ENCODE data around the gene ARL6IP4.

Gene ARL6IP4

GRCh38 chr12:122990961-122991622, 10.6 kb downstream of the ARL6IP4 start:
- no peak for DNase-seq (ENCODE audit: low read depth in 2 of 2)

DNA sequence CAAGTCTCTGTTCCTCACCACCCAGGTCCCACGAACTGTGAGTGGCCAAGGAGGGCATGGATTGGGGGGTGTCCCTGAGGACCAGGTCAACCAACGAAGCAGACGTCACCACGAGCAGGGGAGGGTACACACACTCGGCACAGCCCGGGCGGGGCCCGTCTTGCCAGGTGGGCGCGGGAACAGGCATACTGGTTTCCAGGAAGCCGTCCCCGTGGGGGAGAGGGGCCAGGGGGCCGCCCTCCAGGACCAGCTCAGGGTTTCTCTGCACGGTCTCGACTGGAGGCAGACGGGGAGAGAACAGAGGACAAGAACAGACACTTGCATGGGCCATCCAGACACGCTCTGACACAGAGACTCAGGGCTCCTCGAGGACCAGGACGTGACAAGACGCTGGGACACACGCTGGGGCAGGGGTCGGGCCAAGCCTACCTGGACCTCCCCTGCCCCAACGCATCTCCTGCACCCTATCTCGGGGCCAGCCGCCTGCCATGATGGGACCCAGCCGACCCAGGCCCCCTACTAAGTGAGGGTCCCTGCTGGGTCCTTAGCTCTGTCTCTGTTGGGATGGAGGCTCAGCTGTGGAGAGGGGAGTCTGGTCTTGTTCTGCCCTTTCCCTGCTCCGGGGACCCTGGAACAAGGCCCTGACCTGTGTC, 11.3 kb downstream of the ARL6IP4 start:
- no peak for DNase-seq (ENCODE audit: low read depth in 2 of 2)

- DNase-seq (ENCODE audit: low read depth in 2 of 2): no peak
Measured at GRCh38 chr12:122992386-122992785, 11.9 kb downstream of the ARL6IP4 start.

DNA sequence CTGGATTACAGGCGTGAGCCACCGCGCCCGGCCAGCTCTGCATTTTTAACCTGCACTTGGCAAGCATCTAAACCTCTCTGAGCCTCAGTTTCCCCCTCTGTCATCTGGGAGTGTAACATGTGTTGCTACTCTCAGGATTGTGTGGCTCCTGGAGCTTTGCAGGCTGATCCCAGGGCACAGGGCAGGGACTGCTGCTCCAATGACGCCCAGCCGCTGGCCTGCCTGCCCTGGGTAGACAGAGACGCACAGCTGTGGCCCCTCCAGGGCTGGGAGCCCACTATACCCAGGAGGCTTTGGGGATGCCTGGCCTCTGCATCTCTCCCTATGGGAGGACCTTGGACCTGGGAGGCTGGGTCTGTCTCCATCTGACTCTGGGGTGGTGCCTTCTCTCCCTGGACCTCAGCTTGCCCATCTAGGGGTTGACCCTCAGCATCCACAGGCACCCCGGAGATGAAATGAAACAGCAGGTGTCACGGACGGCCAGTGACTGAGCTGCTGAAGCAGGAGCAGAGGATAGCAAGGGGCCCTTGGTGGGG, 13.7 kb downstream of the ARL6IP4 start:
- DNase-seq (ENCODE audit: low read depth in 2 of 2): no peak

GRCh38 chr12:122994781-122995502, 14.5 kb downstream of the ARL6IP4 start:
- no peak for DNase-seq (ENCODE audit: low read depth in 2 of 2)

- DNase-seq (ENCODE audit: low read depth in 2 of 2): no peak
Measured at GRCh38 chr12:122995503-122996187, 15.2 kb downstream of the ARL6IP4 start.

- no peak for DNase-seq (ENCODE audit: low read depth in 2 of 2)
Measured at GRCh38 chr12:122996188-122996601, 15.7 kb downstream of the ARL6IP4 start.

DNA sequence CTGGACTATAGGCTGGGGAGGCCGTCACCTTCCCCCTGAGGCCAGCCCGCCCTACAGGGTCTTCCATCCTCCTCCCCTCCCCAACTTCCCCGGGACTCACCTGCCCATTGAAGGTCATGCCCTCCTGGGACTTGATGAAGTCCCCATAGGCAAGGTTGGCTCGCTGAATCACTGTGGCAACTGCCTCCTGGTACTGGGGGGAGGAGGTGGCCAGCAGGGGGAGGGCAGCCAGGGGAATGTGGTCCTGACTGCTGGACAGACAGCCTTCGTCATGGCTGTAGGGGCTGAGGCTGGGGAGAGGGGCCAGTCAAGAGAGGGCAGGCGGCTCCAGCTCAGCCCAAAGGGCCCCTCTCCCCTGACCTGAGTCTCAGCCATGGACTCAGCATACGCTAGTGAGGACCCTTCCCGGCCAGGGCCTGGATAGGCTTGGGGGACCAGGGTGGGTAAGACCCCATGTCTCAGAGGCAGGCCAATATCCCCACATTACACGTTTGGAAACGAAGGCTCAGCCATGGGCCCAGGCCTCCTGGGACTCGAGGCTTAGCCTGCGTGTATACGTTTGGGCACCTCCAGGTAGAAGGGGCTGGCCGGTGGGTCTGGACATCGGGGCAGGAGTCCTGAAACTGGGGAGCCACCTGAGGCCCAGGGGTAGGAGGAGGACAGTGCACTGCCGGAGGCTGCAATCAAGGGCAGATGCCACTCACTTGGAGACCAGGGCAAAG, 16.3 kb downstream of the ARL6IP4 start:
- DNase-seq (ENCODE audit: low read depth in 2 of 2): no peak

DNA sequence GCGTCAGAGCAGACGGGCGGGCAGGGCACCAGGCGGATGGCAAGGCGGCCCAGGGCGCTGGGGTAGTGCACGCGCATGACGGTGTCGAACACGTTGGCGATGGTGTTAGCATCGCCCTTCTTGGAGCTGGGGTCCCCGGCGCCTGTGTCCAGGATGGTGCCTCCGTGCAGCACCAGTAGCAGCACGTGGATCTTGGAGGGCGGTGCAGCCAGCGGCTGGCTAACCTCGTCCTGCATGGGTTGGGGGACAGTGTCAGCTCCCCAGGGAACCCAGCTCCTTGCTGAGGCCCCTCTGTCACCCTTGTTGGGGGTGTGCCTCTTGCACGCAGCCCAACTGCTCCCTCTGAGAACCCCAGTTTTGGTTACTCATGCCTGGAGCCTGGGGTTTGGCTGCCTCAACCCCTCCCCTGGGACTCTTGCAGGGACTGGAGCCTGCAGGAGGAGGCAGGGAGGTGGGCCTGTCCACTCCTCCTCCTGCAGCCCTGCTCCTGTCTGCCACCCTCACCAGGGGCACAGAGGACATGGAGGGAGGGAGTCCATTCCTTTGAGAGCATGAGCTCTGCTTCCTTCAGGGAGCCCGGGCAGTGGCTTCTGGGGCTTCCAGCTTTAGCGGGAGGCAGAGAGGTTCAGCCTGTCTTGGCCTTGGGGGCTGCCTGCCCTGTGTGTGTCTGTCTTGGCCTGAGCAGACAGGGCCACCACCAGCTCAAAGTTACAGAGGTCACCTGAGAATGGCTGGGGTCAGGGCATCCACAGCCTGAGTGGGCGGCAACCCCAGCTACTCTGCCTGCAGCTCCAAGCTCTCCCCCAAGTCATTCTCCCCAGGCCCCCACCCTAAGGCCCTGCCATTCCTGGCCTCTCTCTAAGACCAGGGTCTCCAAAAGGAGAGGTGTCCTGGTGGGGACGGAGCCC, 17.1 kb downstream of the ARL6IP4 start:
- no peak for DNase-seq (ENCODE audit: low read depth in 2 of 2)

GRCh38 chr12:122998316-122998715, 17.8 kb downstream of the ARL6IP4 start:
- no peak for DNase-seq (ENCODE audit: low read depth in 2 of 2)

GRCh38 chr12:122999196-122999946, 18.9 kb downstream of the ARL6IP4 start:
- DNase-seq (ENCODE audit: low read depth in 2 of 2): no peak

GRCh38 chr12:122999986-123000420, 19.5 kb downstream of the ARL6IP4 start:
- DNase-seq (ENCODE audit: low read depth in 2 of 2): no peak

GRCh38 chr12:123000578-123000977, 20.1 kb downstream of the ARL6IP4 start:
- DNase-seq (ENCODE audit: low read depth in 2 of 2): no peak

DNA sequence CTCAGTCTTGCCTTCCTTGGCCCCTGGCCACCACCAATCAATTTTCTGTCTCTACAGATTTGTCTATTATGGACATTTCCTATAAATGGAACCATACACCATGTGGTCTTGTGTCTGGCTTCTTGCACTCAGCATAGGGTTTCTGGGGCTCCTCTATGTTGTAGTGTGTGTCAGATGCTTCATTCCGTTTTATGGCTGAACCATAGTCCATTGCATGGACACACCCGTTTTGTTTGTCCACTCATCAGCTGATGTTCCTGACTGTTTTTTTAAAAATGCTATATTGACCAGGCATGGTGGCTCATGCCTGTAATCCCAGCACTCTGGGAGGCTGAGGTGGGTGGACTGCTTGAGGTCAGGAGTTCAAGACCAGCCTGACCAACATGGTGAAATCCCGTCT, 21.0 kb downstream of the ARL6IP4 start:
- DNase-seq (ENCODE audit: low read depth in 2 of 2): no peak

GRCh38 chr12:123003257-123003656, 22.8 kb downstream of the ARL6IP4 start:
- DNase-seq (ENCODE audit: low read depth in 2 of 2): no peak

DNA sequence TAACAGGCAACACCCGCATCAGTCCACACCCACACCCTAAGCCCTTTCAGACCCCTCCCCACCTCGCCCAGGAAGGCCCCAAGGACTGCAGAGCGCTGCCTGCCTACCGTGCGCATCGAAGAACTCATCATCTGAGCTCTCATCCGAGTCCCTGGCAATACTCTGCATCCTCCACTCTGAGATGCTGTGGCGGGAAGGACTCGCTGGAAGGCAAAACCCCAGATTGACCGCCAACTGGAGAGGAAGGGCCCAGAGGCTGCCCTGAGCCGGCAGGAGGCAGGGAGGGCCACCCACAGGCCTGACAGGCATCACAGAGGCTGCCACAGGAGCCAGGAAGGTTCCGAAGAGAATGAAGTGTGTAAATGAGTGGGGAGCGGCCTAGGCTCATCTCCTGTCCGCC, 23.8 kb downstream of the ARL6IP4 start:
- DNase-seq (ENCODE audit: low read depth in 2 of 2): no peak

- DNase-seq (ENCODE audit: low read depth in 2 of 2): no peak
Measured at GRCh38 chr12:123005081-123005626, 24.7 kb downstream of the ARL6IP4 start.

DNA sequence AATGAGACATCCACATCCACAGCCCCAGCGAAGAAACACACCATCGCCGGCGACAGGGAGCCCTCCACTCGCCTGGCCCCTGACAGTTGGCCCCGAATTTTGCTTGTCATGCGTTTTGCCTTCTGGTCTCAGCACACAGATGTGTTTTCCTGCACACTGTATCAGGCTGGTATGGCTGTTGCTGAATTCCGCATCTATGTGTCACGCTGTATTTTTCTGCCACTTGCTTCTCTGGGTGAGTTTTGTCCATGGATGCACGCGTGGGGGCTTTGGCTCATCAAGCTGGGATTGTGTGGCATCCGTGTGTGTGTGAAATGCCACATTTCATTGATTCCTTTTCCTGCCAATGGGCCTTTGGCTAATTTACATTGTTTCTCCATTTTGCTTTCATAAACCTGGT, 26.5 kb downstream of the ARL6IP4 start:
- no peak for DNase-seq (ENCODE audit: low read depth in 2 of 2)

DNA sequence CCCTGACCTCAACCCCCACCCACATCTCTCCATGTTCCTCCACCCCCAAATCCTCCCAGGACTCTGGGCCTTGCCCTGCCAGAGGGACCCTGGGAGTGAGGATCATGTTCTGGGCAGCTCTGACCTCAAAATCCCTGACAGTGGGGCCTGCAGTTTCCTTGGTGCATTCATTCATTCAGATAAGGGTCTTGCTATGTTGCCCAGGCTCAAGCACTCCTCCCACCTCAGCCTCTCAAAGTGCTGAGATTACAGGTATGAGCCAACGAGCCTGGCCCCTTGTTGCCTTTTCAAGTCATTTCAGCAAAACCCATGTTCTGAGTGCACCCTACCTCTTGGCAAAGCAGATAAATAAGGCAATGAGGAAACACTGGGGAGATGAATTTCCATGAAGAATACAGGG, 29.6 kb downstream of the ARL6IP4 start:
- DNase-seq (ENCODE audit: low read depth in 2 of 2): no peak
